ENCODE results near the gene UBL3.

The UBL3 gene

GRCh38 chr13:29754473-29754806 lies 96.0 kb downstream of the UBL3 start:
- no peak for DNase-seq (ENCODE audit: low spot score)

GRCh38 chr13:29753618-29754472 lies 96.6 kb downstream of the UBL3 start:
- no peak for DNase-seq (ENCODE audit: low spot score)

GRCh38 chr13:29752175-29752574 lies 98.2 kb downstream of the UBL3 start:
- no peak for DNase-seq (ENCODE audit: low spot score)

GRCh38 chr13:29750183-29750530 lies 100.3 kb downstream of the UBL3 start:
- DNase-seq (ENCODE audit: low spot score): no peak

- DNase-seq (ENCODE audit: low spot score): no peak
Measured at GRCh38 chr13:29749401-29750182, 100.8 kb downstream of the UBL3 start.

- DNase-seq (ENCODE audit: low spot score): no peak
Measured at GRCh38 chr13:29748097-29748496, 102.3 kb downstream of the UBL3 start.

- DNase-seq (ENCODE audit: low spot score): no peak
Measured at GRCh38 chr13:29746148-29746677, 104.2 kb downstream of the UBL3 start.

GRCh38 chr13:29745704-29746103 lies 104.7 kb downstream of the UBL3 start:
- DNase-seq (ENCODE audit: low spot score): no peak

GRCh38 chr13:29743201-29743786 lies 107.1 kb downstream of the UBL3 start:
- peak; percentile 81 for DNase-seq (ENCODE audit: low spot score)

- no peak for DNase-seq (ENCODE audit: low spot score)
Measured at GRCh38 chr13:29740961-29741360, 109.5 kb downstream of the UBL3 start.

GRCh38 chr13:29737061-29737460 lies 113.4 kb downstream of the UBL3 start:
- no peak for DNase-seq (ENCODE audit: low spot score)

- no peak for DNase-seq (ENCODE audit: low spot score)
Measured at GRCh38 chr13:29733147-29733611, 117.2 kb downstream of the UBL3 start.

- DNase-seq (ENCODE audit: low spot score): no peak
Measured at GRCh38 chr13:29730253-29730652, 120.2 kb downstream of the UBL3 start.

GRCh38 chr13:29722415-29722814 lies 128.0 kb downstream of the UBL3 start:
- DNase-seq (ENCODE audit: low spot score): no peak

- no peak for DNase-seq (ENCODE audit: low spot score)
Measured at GRCh38 chr13:29721766-29722165, 128.7 kb downstream of the UBL3 start.

GRCh38 chr13:29718694-29719093 lies 131.7 kb downstream of the UBL3 start:
- no peak for DNase-seq (ENCODE audit: low spot score)

GRCh38 chr13:29716493-29716892 lies 133.9 kb downstream of the UBL3 start:
- no peak for DNase-seq (ENCODE audit: low spot score)
